K562 (cell line): ENCODE measurements around the gene FBN3. TPM values are rescaled to one million over a fixed set of nuclear protein-coding genes. Genes with fewer than 3 reads are reported as not detected.

Source experiments
- ATAC-seq: fragments of 200-7000 bp; cut with Tn5 transposase; 3 replicates; pipeline ENCODE4 v1.9.1; 2020; ENCODE audit warnings: moderate library complexity
- BruUV-seq: library from RNA; stranded (reverse); fragments of 400-500 nt; replicated peaks from 2 replicates; lab custom pipeline; 2021; lab: Mats Ljungman, UMichigan
- CTCF ChIA-PET: fragments of 300-600 bp; formaldehyde crosslinking; extraction: SDS; loops from one replicate; lab custom pipeline; 2021; ENCODE audit warnings: low intra/inter-chr PET ratio; lab: Yijun Ruan, JAX
- POLR2A ChIA-PET: fragments of 300-600, 350-650 bp; sonication (Branson Sonifier 250); formaldehyde crosslinking; extraction: SDS; loops from one replicate; lab custom pipeline; 2021; ENCODE audit warnings: antibody characterized with exemption, inconsistent platforms; lab: Yijun Ruan, JAX
- DNase-seq, 4 experiments: peaks; one replicate each; pipeline versions ENCODE4 v3.0.0 to v3.0.0-alpha.2; 2011 to 2018; ENCODE audit warnings: low spot score in 3 of 4, mixed read lengths in 3 of 4; ENCODE audit errors: extremely low read depth in 1 of 4
- FAIRE-seq: peaks from 2 replicates; lab custom pipeline; 2011; peaks lifted over from hg19 to GRCh38; lab: Jason Lieb, UNC
- H2AFZ ChIP-seq: 2 replicates; pipeline ENCODE4 v1.6.0; 2011; ENCODE audit warnings: low read depth, low read length, control low read depth, inconsistent platforms
- H3K27ac ChIP-seq: fragments of 200-600 bp; 3 replicates; pipeline ENCODE4 v1.8.0; 2011; ENCODE audit warnings: low read depth, mild to moderate bottlenecking, control low read depth, inconsistent platforms, low read length, moderate library complexity, mixed read lengths; ENCODE audit errors: extremely low read depth
- H3K27me3 ChIP-seq, 2 experiments: fragments of 300-600 bp in 1 of 2; 2 replicates in 1 of 2; 3 replicates in 1 of 2; pipeline versions ENCODE4 v1.6.0 to v1.8.0; 2011; ENCODE audit warnings: inconsistent platforms in 2 of 2, low read length in 2 of 2, mild to moderate bottlenecking in 1 of 2, mixed read lengths in 1 of 2, moderate library complexity in 1 of 2; ENCODE audit not compliant: control insufficient read depth in 2 of 2, insufficient read depth in 2 of 2
- H3K36me3 ChIP-seq: fragments of 300-600 bp; 3 replicates; pipeline ENCODE4 v1.8.0; 2011; ENCODE audit warnings: mild to moderate bottlenecking, low read length, inconsistent platforms; ENCODE audit not compliant: control insufficient read depth, insufficient read depth
- H3K4me1 ChIP-seq, 2 experiments: fragments of 200-600 bp in 1 of 2; replicated peaks in 1 of 2; 2 replicates in 1 of 2; 3 replicates in 1 of 2; pipeline versions ENCODE4 v1.5.1 to v1.8.0; 2011; ENCODE audit warnings: inconsistent platforms in 2 of 2, low read length in 2 of 2, mild to moderate bottlenecking in 1 of 2, mixed read lengths in 1 of 2, moderate library complexity in 1 of 2; ENCODE audit not compliant: control insufficient read depth in 2 of 2, insufficient read depth in 2 of 2
- H3K4me2 ChIP-seq: 2 replicates; pipeline ENCODE4 v1.6.1; 2011; ENCODE audit warnings: low read length, control low read depth, inconsistent platforms, mixed read lengths; ENCODE audit not compliant: insufficient read depth
- H3K4me3 ChIP-seq: fragments of 200-600 bp; sonication (generic), shearing (Covaris generic); 2 replicates; pipeline ENCODE4 v1.5.1; 2016; ENCODE audit warnings: control low read depth, inconsistent platforms
- H3K79me2 ChIP-seq: fragments of 200-600 bp; 3 replicates; pipeline ENCODE4 v1.8.0; 2011; ENCODE audit warnings: low read length, inconsistent platforms; ENCODE audit not compliant: control insufficient read depth, insufficient read depth
- H3K9ac ChIP-seq, 2 experiments: 2 replicates each; pipeline versions ENCODE4 v1.6.0 to v1.6.1; 2011; ENCODE audit warnings: low read depth in 2 of 2, low read length in 2 of 2, control low read depth in 1 of 2, inconsistent platforms in 1 of 2, mild to moderate bottlenecking in 1 of 2, mixed read lengths in 1 of 2; ENCODE audit not compliant: insufficient read depth in 1 of 2
- H3K9me1 ChIP-seq: one replicate; pipeline ENCODE4 v1.6.0; 2011; ENCODE audit warnings: inconsistent platforms, mild to moderate bottlenecking, low read length, moderate library complexity; ENCODE audit not compliant: control insufficient read depth, insufficient read depth
- H3K9me3 ChIP-seq: replicated peaks from 2 replicates; pipeline ENCODE4 v1.5.1; 2011; ENCODE audit warnings: low read depth, low read length, inconsistent platforms; ENCODE audit not compliant: control insufficient read depth, insufficient read depth
- H4K20me1 ChIP-seq: replicated peaks from 2 replicates; pipeline ENCODE4 v1.6.1; 2011; ENCODE audit warnings: low read length, inconsistent platforms, mixed read lengths; ENCODE audit not compliant: control insufficient read depth, insufficient read depth
- LCOR ChIP-seq: sonication (generic); formaldehyde crosslinking; IDR thresholded peaks from 2 replicates; pipeline ENCODE4 v1.8.0; 2022; ENCODE audit warnings: mild to moderate bottlenecking, missing genetic modification reagents
- MED1 ChIP-seq: sonication (generic); formaldehyde crosslinking; IDR thresholded peaks from 2 replicates; pipeline ENCODE4 v1.8.1; 2023; ENCODE audit warnings: missing genetic modification reagents, borderline replicate concordance
- WGBS: fragments of 100-300 bp; shearing (Covaris generic); methylation state at CpG from one replicate; pipeline ENCODE4 v1.1.6; 2016; ENCODE audit warnings: low coverage, mixed read lengths; ENCODE audit not compliant: insufficient coverage; ENCODE audit errors: missing lambda C conversion rate; 5-methylcytosine and 5-hydroxymethylcytosine counted together
- in situ Hi-C: fragments of 300-500 bp; cut with MboI; formaldehyde crosslinking; loops from 4 replicates; pipeline ENCODE4 v1.15.0; 2018; ENCODE audit warnings: inconsistent platforms, mixed read lengths
- intact Hi-C: fragments of 100-400 bp; cut with micrococcal nuclease; formaldehyde crosslinking; loops from 2 replicates; pipeline ENCODE4 v1.14.2; 2022
- polyA plus RNA-seq, 8 experiments: library from polyadenylated mRNA; depleted of rRNA in 4 of 8; stranded (reverse) in 5 of 8; unstranded in 3 of 8; fragments of >200 nt; fragmentation: Nextera tagmentation in 2 of 8; fragmentation: Illumina TruSeq in 1 of 8; extraction: Ambion mirVana in 2 of 8; extraction: Trizol in 1 of 8; gene quantifications; 2 replicates each; pipeline versions ENCODE4 v1.2.1 to v1.2.3, GENCODE V29; 2011 to 2014; ENCODE audit warnings: inconsistent platforms in 1 of 8, missing spikeins in 1 of 8
- total RNA-seq, 7 experiments: library from RNA; depleted of rRNA in 6 of 7; stranded (reverse); fragments of >200 nt in 6 of 7; fragmentation: Illumina TruSeq in 2 of 7; extraction: Trizol in 2 of 7; gene quantifications; 2 replicates each; pipeline versions ENCODE4 v1.2.1 to v1.2.3, GENCODE V29; 2011 to 2021; ENCODE audit warnings: low replicate concordance in 1 of 7
- TF ChIP-seq, protein P1 (sequence below): sonication (generic); formaldehyde crosslinking; IDR thresholded peaks from 2 replicates; pipeline ENCODE4 v1.8.0; 2022; ENCODE audit warnings: missing genetic modification reagents, mild to moderate bottlenecking, borderline replicate concordance
- TF ChIP-seq, protein P2 (sequence below): fragments of 250-450 bp; sonication (Bioruptor Pico); IDR thresholded peaks from 2 replicates; pipeline ENCODE4 v1.8.0; 2022; ENCODE audit warnings: inconsistent platforms
- TF ChIP-seq, protein P3 (sequence below): fragments of 450-650 bp; IDR thresholded peaks from one replicate; pipeline ENCODE4 v1.6.1; 2018; ENCODE audit warnings: mild to moderate bottlenecking, moderate library complexity; ENCODE audit not compliant: partially characterized antibody
- TF ChIP-seq, protein P4 (sequence below): fragments of 450-650 bp; IDR thresholded peaks from 2 replicates; pipeline ENCODE4 v1.6.1; 2018; ENCODE audit not compliant: partially characterized antibody
- TF ChIP-seq, protein P5 (sequence below): IDR thresholded peaks from 2 replicates; pipeline ENCODE4 v1.6.1; 2011; ENCODE audit warnings: borderline replicate concordance, low read depth, mild to moderate bottlenecking, moderate library complexity, low read length; ENCODE audit not compliant: insufficient read depth, poor library complexity, severe bottlenecking
- TF ChIP-seq, protein P6 (sequence below): fragments of 450-650 bp; IDR thresholded peaks from 2 replicates; pipeline ENCODE4 v1.6.1; 2016

The FBN3 gene
- total and polyA plus RNA-seq, 9 of the 15 experiments (the other 6 are each of a cell fraction or from before 2014, with no cell fraction given), result under 0.01 to 0.29 (median 0.01) TPM; not detected in 4

DNA sequence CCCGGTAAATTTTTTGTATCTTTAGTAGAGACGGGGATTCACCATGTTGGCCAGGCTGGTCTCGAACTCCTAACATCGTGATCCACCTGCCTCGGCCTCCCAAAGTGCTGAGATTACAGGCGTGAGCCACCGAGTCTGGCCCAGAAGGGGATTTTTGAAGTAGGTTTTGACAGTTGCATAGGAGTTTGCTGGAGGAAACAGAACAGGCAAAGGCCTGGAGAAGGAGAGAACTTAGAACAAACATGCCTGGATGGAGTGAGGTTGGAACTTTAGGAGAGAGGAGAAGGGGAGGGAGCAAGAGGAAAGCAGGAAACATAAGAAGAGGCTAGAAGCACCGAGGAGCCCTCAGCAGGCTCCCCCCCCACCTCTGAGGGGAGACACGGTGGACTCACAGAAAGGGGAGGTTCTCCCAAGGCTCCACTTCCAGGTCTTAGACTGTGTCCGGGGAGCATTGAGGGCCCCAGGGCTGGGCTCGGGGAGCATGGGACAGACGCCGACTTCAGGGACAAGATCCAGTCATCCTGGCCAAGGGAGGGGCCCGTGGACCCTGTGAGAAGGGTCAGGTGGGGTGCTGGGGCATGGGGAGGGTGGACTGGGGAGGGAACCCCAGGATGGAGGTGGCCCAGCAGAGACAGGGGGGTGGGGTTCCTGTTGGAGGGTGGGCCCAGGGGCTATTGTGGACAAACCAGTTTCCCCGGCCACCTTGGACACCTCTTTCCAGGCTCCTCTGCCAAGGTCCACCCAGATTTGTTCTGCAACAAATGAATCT lies 1.8 kb upstream of the FBN3 start:
- ChIA-PET CTCF (no interaction called here), POLR2A (interaction anchor here (1.2 kb wide), 1 partner anchor 11 kb away, joined by 3 read pairs; no protein-coding TSS in a partner anchor)
- H3K9me3 ChIP-seq, result no peaks in the 10 kb centered on the region
- ATAC-seq (no peak), FAIRE-seq (no peak), DNase-seq (peak in 2 of 4 experiments; percentile 9 to 14)
- no TSS peak for BruUV-seq
- H3K9ac ChIP-seq, result no peak overlapping the region
- no peak overlapping the region for H3K4me2 ChIP-seq
- H3K9me1 ChIP-seq, result no peaks in the 10 kb centered on the region
- no peak overlapping the region for H3K4me3 ChIP-seq
- 8% methylated on average over 14 of the region's 15 CpGs for WGBS
- in situ Hi-C loops, result no loop called here
- H3K79me2 ChIP-seq, result no peaks in the 10 kb centered on the region
- H3K27me3 ChIP-seq, result peaks cover 33 to 44% of the 10 kb centered on the region in 2 experiments
- no peak overlapping the region for H2AFZ ChIP-seq
- H3K4me1 ChIP-seq, result peaks cover 4 to 39% of the 10 kb centered on the region in 2 experiments; a peak in 3 of 5 replicates
- H4K20me1 ChIP-seq, result no peaks in the 10 kb centered on the region; the same call in 1 of the 2 replicates
- H3K36me3 ChIP-seq, result no peaks in the 10 kb centered on the region
- no peak overlapping the region for H3K27ac ChIP-seq
- intact Hi-C loops, result loop anchor here (5.0 kb wide), 1 partner anchor 209 kb away; the partner anchor contains the start of gene TIMM44
- TF ChIP-seq, protein P1, sequence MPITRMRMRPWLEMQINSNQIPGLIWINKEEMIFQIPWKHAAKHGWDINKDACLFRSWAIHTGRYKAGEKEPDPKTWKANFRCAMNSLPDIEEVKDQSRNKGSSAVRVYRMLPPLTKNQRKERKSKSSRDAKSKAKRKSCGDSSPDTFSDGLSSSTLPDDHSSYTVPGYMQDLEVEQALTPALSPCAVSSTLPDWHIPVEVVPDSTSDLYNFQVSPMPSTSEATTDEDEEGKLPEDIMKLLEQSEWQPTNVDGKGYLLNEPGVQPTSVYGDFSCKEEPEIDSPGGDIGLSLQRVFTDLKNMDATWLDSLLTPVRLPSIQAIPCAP, result no peak
- TF ChIP-seq, protein P2, sequence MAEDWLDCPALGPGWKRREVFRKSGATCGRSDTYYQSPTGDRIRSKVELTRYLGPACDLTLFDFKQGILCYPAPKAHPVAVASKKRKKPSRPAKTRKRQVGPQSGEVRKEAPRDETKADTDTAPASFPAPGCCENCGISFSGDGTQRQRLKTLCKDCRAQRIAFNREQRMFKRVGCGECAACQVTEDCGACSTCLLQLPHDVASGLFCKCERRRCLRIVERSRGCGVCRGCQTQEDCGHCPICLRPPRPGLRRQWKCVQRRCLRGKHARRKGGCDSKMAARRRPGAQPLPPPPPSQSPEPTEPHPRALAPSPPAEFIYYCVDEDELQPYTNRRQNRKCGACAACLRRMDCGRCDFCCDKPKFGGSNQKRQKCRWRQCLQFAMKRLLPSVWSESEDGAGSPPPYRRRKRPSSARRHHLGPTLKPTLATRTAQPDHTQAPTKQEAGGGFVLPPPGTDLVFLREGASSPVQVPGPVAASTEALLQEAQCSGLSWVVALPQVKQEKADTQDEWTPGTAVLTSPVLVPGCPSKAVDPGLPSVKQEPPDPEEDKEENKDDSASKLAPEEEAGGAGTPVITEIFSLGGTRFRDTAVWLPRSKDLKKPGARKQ, result no peak
- TF ChIP-seq, protein P3, sequence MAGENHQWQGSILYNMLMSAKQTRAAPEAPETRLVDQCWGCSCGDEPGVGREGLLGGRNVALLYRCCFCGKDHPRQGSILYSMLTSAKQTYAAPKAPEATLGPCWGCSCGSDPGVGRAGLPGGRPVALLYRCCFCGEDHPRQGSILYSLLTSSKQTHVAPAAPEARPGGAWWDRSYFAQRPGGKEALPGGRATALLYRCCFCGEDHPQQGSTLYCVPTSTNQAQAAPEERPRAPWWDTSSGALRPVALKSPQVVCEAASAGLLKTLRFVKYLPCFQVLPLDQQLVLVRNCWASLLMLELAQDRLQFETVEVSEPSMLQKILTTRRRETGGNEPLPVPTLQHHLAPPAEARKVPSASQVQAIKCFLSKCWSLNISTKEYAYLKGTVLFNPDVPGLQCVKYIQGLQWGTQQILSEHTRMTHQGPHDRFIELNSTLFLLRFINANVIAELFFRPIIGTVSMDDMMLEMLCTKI, result no peak
- TF ChIP-seq, protein P4, sequence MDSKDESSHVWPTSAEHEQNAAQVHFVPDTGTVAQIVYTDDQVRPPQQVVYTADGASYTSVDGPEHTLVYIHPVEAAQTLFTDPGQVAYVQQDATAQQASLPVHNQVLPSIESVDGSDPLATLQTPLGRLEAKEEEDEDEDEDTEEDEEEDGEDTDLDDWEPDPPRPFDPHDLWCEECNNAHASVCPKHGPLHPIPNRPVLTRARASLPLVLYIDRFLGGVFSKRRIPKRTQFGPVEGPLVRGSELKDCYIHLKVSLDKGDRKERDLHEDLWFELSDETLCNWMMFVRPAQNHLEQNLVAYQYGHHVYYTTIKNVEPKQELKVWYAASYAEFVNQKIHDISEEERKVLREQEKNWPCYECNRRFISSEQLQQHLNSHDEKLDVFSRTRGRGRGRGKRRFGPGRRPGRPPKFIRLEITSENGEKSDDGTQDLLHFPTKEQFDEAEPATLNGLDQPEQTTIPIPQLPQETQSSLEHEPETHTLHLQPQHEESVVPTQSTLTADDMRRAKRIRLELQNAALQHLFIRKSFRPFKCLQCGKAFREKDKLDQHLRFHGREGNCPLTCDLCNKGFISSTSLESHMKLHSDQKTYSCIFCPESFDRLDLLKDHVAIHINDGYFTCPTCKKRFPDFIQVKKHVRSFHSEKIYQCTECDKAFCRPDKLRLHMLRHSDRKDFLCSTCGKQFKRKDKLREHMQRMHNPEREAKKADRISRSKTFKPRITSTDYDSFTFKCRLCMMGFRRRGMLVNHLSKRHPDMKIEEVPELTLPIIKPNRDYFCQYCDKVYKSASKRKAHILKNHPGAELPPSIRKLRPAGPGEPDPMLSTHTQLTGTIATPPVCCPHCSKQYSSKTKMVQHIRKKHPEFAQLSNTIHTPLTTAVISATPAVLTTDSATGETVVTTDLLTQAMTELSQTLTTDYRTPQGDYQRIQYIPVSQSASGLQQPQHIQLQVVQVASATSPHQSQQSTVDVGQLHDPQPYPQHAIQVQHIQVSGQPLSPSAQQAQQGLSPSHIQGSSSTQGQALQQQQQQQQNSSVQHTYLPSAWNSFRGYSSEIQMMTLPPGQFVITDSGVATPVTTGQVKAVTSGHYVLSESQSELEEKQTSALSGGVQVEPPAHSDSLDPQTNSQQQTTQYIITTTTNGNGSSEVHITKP, result no peak
- TF ChIP-seq, protein P5, sequence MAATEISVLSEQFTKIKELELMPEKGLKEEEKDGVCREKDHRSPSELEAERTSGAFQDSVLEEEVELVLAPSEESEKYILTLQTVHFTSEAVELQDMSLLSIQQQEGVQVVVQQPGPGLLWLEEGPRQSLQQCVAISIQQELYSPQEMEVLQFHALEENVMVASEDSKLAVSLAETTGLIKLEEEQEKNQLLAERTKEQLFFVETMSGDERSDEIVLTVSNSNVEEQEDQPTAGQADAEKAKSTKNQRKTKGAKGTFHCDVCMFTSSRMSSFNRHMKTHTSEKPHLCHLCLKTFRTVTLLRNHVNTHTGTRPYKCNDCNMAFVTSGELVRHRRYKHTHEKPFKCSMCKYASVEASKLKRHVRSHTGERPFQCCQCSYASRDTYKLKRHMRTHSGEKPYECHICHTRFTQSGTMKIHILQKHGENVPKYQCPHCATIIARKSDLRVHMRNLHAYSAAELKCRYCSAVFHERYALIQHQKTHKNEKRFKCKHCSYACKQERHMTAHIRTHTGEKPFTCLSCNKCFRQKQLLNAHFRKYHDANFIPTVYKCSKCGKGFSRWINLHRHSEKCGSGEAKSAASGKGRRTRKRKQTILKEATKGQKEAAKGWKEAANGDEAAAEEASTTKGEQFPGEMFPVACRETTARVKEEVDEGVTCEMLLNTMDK, result no peak
- TF ChIP-seq LCOR (CRISPR knock-in tag), result no peak
- TF ChIP-seq, protein P6, sequence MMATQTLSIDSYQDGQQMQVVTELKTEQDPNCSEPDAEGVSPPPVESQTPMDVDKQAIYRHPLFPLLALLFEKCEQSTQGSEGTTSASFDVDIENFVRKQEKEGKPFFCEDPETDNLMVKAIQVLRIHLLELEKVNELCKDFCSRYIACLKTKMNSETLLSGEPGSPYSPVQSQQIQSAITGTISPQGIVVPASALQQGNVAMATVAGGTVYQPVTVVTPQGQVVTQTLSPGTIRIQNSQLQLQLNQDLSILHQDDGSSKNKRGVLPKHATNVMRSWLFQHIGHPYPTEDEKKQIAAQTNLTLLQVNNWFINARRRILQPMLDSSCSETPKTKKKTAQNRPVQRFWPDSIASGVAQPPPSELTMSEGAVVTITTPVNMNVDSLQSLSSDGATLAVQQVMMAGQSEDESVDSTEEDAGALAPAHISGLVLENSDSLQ, result no peak
- TF ChIP-seq MED1 (CRISPR knock-in tag), result no peak
